HG02870 (cell line): ENCODE measurements around the gene KIAA1755.

Experiments
- ATAC-seq: cut with Tn5 transposase; IDR thresholded peaks from one replicate; pipeline ENCODE4 v1.9.1; 2021; ENCODE audit warnings: mild to moderate bottlenecking, moderate library complexity; ENCODE audit not compliant: unreplicated experiment

Gene KIAA1755, protein sequence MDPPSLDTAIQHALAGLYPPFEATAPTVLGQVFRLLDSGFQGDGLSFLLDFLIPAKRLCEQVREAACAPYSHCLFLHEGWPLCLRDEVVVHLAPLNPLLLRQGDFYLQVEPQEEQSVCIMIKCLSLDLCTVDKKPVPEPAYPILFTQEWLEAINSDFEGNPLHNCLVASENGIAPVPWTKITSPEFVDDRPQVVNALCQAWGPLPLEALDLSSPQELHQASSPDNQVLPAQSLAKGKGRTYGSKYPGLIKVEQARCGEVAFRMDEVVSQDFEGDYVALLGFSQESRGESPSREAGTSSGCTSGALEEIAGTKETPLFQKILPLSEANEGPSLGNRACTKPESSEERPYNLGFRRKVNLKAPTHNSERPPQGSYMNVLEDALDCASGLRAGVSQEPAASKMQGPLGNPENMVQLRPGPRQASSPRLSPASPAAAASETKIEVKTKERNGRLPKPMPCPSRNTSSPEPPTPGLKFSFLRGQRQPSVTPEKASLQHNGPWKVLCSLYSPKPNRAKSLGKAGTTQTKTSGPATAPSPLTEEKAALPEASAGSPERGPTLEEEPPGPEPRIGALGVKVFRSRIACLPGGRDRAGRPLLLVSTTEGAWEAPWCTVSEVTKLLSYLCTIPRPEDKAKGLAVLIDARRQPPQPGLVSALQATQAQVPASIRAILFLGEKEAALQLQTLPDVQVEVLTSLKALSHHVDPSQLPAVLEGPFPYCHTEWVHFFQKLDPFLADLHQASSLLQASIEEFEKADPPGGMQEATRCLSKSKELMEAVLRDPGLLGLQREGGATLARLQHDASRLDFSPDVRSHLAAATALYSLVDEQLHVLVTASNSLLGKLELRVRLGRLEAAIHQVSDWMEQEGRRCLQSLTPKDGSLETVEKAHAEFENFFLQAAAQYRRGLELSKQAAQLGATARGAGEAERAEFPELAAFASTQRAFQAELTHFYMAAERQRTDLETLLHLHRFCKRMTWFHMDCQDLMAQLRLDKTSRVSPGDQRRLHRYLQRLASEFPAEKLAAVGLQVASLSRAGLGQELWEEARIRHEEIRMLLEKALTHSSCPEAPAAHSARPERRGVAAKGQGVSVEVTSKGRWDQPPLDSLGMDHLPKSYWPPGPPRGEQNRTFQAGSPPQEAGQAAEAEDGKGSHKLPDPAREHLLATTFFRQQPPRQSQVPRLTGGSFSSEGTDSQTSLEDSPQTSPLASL

DNA sequence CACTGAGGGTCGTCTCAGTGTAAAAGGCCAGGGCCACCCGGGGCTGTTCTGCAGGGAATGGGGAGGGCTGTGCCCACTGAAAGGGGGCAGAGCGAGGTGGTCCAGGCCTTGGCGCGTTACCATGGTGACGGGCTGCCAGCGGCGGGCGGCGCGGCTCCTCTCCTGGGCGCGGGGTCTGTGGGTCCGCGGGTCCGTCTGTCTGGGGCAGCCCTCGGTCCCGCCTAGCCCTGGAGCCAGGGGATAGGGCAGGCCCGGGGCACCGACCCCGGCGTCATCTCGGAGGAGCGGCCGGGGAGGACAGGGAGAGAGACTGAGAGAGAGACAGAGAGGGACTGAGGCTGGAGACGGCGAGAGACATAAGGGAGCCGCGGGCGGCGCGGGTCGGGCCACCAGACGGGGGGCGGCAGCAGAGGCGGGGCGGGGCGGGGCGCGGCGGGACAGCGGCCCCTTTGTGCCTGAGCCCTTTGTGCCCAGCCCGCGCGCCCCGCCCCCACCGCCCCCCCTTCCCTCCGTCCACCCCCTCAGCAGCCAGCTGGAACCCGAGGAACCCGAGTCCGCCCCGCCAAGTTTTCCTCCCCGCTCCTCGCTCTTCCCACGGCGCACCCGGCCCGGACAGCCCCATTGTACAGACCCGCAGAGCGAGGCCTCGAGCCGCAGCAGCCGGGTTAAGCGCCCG, at the start of gene KIAA1755:
Gene KIAA1755, minus strand, starts transcription at position 358 of the 676 bp plus-strand sequence. Its CDS starts 235 bp downstream, at position 123.
- no peak for ATAC-seq

DNA sequence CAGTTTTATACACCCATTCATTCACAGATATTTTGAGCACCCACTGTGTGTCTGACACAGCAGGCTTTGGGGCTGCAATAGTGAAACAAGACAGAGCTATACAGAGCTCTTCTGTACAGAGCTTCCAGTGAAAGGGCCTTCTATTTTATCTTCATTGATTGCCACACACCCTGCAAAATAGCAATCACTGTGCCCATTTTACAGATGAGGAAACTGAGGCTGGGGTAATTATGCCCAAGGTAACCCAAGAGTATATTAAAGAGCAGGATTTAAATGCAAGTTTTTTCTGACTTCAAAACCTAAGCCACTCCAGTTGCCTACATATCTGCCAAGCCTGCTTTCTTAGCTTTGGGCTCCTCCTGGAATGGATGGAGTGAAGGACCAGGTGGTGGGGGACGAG, 47.9 kb upstream of the KIAA1755 start:
- ATAC-seq: no peak

DNA sequence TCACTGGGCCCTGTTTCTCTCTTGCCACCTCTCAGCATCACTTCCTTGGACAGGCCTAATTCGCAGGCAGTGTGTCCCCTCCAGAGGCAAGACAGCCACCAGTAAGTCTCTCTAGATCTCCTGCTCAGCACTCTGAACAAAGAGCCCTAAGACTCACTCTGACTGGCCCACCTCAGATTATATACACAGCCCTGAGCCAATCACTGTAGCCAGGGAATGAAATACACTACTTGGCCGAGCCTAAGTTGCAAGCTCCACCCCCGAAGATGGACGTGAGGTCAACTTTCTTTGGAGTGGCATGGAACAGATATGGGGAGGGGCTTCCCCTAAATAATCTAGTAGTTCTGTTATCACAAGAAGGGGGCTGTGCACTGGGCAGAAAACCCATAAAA, 47.5 kb upstream of the KIAA1755 start:
- no peak for ATAC-seq

DNA sequence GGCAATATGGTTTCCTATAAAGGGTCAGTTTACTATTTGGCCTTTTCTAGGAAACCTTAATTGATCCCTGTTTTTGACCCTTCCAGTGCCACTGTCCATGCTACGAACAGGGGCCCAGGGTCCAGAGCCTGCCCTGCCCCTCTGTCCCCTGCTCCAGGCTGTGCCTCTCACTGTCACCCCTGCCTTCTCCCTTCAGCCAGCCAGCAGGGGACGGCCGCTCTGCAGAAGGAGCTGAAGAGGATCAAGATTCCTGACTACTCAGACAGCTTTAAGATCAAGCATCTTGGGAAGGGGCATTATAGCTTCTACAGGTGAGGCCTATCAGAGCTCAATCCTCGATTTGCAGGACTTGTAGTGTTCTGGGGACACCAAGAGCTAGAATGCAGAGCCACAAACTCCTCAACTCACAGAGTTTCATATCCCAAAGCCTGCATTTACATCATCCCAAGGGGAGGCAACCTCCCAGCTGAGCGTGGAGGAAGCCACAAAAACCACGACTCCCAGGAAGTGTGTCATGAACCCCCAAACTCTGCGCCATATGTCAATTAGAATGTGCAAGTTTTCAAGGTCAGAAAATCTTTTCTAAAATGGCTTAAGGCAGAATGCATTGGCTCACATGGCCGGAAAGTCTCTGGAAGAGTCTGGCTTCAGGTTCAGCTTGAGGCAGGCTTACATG, 47.0 kb upstream of the KIAA1755 start:
- no peak for ATAC-seq

DNA sequence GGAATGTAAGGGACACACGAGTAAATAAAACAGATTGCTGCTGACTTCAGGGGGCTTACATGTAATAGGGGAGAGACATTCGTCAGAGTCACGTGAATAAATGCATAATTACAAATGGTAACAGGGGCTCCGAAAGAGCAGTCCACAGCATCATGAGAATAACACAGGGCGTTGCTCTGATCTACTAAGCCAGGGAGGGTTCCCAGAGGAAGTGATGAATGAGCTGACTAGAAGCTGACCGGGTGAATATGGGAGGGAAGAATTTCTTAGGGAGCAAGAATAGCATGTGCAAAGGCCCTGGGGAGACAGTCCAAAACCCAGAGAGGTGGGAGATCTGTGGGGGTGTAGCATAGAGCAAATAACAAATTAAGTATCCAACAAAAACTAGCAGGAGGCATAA, 45.8 kb upstream of the KIAA1755 start:
- ATAC-seq: no peak

DNA sequence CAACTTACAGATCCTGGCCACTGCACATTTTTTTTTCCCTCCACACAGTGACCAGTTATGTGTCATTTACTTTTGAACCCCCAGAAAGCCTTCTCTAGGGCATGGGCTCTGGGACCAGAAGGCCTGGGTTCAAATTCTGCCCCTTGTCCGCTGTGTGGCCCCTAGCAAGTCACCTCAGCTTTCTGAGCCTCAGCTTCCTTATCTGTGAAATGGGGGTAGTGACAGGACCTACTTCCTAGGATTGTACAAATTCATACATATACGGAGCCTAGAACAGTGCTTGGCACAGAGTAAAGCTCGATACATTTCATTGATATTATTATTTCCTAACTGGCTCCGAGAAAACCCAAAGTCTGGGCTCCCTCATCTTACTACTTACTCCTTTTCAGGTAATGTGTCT, 45.0 kb upstream of the KIAA1755 start:
- no peak for ATAC-seq

DNA sequence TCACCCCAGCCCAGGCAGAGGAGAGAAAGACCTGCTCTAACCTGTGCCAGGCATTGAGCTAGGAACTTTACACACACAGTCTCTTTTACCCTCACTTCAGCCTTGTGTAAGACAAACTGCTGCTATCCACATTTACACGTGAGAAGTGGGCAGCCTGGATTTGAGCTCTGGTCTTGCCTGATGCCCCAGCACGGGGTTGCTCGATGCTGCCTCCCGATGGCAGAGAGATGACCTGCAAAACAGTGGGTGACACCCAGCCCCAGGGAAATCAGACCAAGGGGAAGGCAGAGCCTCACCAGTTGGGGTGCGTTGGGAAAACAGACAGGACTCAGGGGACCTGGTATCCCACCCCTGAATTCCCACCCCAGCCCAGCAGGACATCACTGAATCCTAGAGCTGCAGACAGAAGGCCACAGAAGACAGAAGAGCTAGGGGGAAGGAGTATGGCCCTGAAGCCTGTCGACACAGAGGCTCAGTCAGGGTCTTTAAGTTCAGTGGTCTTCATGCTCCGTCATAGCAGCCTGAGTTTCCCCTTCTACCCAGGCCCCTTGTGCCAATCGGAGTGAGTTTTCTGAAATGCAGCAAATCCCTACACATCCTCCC, 44.4 kb upstream of the KIAA1755 start:
- ATAC-seq: no peak

DNA sequence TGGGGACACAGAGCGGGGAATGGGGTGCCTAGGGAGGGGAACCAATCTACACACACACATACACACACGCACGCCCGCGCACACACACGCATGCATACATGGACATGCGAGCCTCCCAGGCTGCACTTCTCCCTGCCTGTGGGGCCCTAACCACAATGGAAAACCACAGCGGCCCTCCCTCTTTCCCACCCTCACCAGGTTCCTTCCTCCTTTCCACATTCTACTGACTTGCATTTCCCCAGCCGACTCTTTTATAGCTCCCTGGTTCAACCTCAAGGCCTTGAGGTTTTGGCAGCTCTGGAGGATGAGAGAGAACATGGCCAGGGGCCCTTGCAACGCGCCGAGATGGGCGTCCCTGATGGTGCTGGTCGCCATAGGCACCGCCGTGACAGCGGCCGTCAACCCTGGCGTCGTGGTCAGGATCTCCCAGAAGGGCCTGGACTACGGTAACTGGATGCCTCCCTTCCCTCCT, 43.4 kb upstream of the KIAA1755 start, which contains the start of gene BPI:
Gene BPI, plus strand, starts transcription at position 249 of the 472 bp plus-strand sequence. Its CDS starts 68 bp downstream, at position 317.
- no peak for ATAC-seq

DNA sequence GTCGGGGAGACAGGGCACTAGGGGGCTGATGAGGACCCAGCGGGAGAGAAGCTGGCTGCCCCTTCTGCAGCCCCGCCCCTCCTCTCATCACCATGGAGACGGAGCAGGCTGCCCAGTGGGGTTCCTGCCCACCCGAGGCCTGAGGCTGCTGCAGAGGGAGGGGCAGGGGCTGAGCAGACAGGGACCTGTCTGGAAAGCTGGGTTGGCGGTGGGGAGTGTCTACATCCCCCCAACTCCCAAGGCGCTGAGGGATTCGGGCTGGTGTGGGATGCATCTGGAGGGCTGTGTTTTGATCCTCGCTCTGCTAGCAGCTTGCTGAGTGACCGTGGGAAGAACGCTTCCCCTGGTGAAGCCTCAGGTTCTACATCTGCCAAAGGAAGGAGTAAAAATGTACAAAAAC, 42.3 kb upstream of the KIAA1755 start:
- no peak for ATAC-seq

DNA sequence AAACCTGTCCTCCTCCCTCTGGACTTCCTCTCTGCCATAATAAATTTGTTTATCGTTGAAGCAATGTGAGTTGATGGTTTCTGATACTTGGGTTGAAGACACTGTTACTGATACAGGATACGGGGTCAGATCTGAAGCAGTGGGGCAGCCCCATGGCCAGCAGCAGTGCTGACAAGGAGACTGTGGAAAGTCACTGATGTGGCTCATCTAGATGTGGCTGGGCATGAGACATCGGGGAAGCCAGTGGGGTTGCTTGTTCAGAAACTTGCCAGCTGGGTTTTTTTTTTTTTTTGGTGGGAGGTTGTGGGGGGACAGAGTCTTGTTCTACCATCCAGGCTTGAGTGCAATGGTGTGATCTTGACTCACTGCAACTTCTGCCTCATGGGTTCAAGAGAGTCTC, 40.8 kb upstream of the KIAA1755 start:
- ATAC-seq: no peak

DNA sequence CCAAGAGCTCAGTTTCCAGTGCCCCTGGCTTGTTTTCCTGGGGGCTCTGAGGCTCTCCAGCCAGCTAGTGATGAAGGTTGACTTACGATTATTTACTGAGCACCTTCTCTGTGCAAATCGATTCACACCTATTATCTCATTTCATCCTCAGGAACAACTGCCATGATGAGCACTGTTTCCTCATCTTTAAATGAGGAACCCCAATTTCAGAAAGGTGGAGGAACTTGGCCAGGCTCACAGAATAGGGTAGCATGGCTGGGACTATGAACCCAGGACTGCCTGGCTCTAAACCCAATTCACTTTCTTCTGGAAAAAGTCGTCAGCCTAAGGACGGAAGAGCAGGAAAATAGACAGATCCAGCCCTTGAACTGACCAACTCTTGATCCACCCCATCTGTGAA, 39.9 kb upstream of the KIAA1755 start:
- ATAC-seq: no peak

DNA sequence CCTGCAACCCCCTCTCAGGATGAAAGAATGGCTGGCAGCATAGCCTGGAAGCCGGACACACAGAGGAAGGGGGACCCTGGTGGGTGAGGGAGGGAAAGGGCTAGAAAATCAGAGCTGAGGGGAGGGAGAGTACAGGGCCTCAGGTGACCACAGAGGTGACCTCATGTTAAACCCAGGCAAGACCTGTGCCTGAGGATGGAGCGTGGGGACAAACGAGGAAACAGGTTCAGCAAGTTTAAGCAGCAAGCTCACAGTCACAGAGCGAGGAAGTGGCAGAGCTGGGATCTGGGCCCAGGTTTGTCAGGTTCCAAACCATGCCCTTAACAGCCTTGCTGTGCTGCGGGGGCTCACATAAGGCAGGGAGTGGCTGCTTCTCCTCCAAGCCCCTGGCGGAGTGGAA, 39.4 kb upstream of the KIAA1755 start:
- no peak for ATAC-seq

DNA sequence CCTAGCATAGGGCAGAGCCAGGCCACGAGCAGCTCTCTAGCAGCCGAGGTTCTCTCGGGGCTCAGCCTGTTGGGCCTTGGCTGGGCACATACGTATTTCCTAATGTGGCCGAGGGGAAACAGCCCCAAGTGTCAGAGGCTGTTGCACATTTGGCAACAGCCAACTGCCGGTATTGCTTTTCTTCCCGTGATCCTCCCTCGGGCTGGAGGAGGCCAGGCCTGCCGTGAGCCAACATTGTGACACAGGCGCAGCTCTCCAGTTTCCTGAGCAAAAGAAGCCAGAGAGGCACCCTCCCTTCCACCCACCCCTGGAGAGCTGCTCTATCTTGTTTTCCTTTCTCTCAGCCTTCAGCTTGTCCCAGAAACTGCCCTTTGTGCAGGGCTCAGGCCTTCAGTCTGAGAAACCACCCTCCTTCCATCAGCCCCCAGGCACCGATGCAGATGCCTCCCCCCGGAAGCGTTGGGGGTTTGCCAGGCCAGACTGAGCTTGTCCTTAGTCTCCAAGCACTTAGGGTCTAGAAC, 38.3 kb upstream of the KIAA1755 start:
- no peak for ATAC-seq

DNA sequence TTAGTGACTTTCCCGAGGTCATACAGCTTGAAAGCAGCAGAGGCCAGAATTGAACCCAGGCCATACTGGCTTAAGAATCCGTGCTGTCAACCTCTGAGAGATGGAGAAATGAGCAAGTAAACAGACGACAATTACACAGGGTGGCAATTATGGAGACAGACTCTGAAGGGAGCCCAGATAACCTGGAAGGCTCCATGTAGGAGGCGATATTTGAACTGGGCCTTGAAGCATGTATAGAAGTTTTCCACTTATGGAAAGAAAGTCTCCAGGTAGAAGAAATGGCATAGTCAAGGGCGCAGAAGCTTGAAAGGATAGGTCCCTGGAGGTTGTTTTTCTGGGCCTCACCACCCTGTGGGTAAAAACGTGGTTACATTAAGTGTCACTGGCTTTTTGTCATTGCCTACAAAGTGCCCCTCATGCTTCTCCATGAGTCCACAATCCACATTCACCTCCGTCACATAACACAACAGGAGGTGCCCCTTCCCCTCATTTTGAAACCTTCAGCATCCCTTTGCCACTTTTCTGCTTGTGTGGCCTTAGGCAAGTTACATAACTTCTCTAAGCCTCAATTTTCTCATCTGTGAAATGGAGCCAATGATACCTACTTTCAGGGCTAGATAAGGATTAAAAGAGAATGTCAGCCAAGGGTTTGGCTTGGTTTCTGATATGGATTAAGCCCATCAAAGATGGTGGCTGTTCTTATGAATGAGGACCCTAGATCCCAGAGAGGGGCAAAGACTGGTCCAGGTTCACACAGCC, 37.6 kb upstream of the KIAA1755 start:
- no peak for ATAC-seq

DNA sequence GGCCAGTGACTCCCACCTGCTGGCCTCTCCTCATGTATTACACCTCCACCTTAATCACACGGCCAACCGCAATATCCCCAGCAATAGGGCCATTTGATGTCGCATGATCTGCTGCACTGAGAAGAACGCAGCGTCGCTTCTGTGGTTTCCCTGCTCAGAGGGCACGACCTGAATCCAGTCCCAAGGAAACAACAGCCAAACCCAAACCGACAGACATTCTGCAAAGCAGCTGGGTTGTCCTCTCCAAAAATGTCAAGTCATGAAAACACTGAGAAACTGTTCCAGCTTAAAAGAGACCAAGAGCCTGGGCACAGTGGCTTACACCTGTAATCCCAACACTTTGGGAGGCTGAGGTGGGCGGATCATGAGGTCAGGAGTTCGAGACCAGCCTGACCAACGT, 35.9 kb upstream of the KIAA1755 start:
- ATAC-seq: no peak

DNA sequence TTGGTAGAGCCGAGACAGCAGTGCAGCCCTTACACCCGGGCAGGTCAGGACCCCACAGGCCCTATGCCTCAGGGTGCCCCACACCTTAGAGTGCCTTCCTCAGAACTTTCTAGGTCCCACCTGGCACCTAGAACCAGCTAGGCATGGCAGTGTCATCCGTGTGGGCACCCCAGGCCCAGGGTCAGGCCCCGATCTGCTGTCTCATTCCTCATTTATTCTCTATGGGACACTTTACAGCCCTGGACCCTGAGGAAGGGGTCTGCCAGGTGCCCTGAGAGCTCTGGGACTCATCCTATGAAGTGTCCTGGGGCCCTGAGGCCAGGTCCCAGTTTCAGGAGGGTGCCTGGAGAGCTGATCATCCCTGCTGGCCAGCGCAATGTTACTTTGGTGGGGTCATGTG, 35.3 kb upstream of the KIAA1755 start:
- no peak for ATAC-seq

DNA sequence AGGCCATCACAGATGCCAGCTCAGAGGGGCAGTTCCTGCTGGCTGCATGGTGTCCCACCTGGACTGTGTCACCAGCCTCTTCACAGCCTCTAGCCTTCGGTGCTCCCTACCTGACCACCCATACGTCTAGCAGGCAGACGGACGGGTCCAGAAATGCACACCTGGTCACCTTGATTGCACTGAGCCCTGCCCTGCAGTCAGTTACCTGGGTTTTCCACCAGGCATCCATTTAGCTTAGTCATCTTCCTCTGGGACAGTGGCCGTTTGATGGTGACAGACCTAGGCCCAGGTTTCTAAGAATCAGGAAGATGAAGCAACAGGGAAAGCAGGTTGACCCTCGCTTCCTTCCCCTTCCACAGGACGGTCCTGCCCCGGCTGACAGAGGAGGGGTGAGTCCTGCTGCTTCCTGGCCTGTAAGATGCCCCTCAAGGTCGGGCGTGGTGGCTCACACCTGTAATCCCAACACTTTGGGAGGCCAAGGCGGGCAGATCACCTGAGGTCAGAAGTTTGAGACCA, 33.6 kb upstream of the KIAA1755 start:
- no peak for ATAC-seq

DNA sequence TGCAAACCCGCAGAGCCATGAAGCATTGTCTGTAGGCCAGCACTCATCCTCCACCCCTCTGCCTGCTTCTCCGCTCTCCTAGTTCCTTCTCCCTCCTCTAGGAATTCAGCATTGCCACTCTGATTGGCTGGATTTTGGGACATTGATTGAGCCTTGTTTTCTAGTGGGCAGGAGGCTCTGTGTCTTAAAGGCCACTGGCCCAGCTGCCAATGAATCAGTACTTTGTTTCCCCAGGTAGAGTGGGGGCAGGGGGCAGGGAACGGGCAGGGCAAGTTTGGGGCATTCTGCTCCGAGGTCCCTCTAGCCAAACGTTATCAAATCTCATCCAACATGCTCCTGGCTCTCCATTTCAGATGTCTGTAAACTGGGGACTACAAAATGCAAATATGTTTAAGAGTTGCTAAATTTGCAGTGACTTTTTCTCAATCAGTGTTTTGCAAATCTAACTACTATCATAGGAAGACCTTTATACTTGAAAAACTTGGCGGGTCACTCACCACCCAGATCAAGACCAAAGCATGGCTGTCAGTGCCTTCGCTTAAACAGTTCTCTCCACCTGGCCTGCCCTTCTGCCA, 33.0 kb upstream of the KIAA1755 start:
- ATAC-seq: no peak
